HepG2 (cell line): ENCODE results near the gene C2orf80. TPM values are rescaled to one million over a fixed set of nuclear protein-coding genes. Genes with fewer than 3 reads are reported as not detected.

Source experiments
- MIER2 ChIP-seq: IDR thresholded peaks from 2 replicates; pipeline ENCODE4 v1.6.1; 2016; ENCODE audit warnings: missing biosample characterization, missing genetic modification reagents
- MYNN ChIP-seq: sonication (generic); formaldehyde crosslinking; IDR thresholded peaks from 2 replicates; pipeline ENCODE4 v1.4.0; 2020; ENCODE audit warnings: mild to moderate bottlenecking, low read depth, missing genetic modification reagents
- NCOA2 ChIP-seq: sonication (generic); formaldehyde crosslinking; IDR thresholded peaks from 2 replicates; pipeline ENCODE4 v1.8.0; 2022; ENCODE audit warnings: inconsistent platforms
- NR3C1 ChIP-seq: sonication (generic); formaldehyde crosslinking; IDR thresholded peaks from 2 replicates; pipeline ENCODE4 v1.4.0; 2020; ENCODE audit warnings: missing genetic modification reagents
- SRSF1 ChIP-seq: fragments of 200-400 bp; formaldehyde crosslinking; optimal IDR thresholded peaks from 2 replicates; pipeline ENCODE3; 2017; ENCODE audit warnings: mild to moderate bottlenecking, low read depth, low read length, moderate library complexity
- SRSF4 ChIP-seq: fragments of 200-400 bp; formaldehyde crosslinking; IDR thresholded peaks from one replicate; pipeline ENCODE4 v1.6.1; 2018; ENCODE audit warnings: mild to moderate bottlenecking, low read depth, low read length, moderate library complexity; ENCODE audit not compliant: poor library complexity, severe bottlenecking
- SRSF9 ChIP-seq: fragments of 200-400 bp; formaldehyde crosslinking; IDR thresholded peaks from 2 replicates; pipeline ENCODE4 v1.6.1; 2018; ENCODE audit warnings: borderline replicate concordance, mild to moderate bottlenecking, low read depth, low read length; ENCODE audit not compliant: insufficient read depth, poor library complexity, severe bottlenecking
- ZBTB34 ChIP-seq: sonication (generic); formaldehyde crosslinking; IDR thresholded peaks from 2 replicates; pipeline ENCODE4 v1.8.0; 2022; ENCODE audit warnings: mild to moderate bottlenecking, missing genetic modification reagents
- ZC3H13 ChIP-seq: sonication (generic); formaldehyde crosslinking; IDR thresholded peaks from 2 replicates; pipeline ENCODE4 v1.8.1; 2023; ENCODE audit warnings: mild to moderate bottlenecking, missing genetic modification reagents, moderate library complexity
- ZNF10 ChIP-seq: sonication (generic); formaldehyde crosslinking; IDR thresholded peaks from 2 replicates; pipeline ENCODE4 v1.4.0; 2020; ENCODE audit warnings: mild to moderate bottlenecking, low read depth, missing genetic modification reagents, borderline replicate concordance
- ZNF580 ChIP-seq: IDR thresholded peaks from 2 replicates; pipeline ENCODE4 v1.6.1; 2016; ENCODE audit warnings: low read depth, borderline replicate concordance
- ZNF646 ChIP-seq: sonication (generic); formaldehyde crosslinking; IDR thresholded peaks from 2 replicates; pipeline ENCODE4 v1.9.0; 2021; ENCODE audit warnings: mild to moderate bottlenecking, missing genetic modification reagents
- ZNF678 ChIP-seq: sonication (generic); formaldehyde crosslinking; IDR thresholded peaks from 2 replicates; pipeline ENCODE4 v1.4.0; 2020; ENCODE audit warnings: mild to moderate bottlenecking, missing genetic modification reagents
- ZNF749 ChIP-seq: sonication (generic); formaldehyde crosslinking; IDR thresholded peaks from 2 replicates; pipeline ENCODE4 v1.8.0; 2022; ENCODE audit warnings: mild to moderate bottlenecking, missing genetic modification reagents, moderate library complexity, borderline replicate concordance
- ZNF768 ChIP-seq: sonication (generic); formaldehyde crosslinking; IDR thresholded peaks from 2 replicates; pipeline ENCODE4 v1.4.0; 2020; ENCODE audit warnings: missing genetic modification reagents
- polyA plus RNA-seq, 8 experiments: library from polyadenylated mRNA; depleted of rRNA in 3 of 8; stranded (reverse) in 7 of 8; unstranded in 1 of 8; fragments of >200 nt; fragmentation: Illumina TruSeq in 4 of 8; extraction: Trizol in 4 of 8; gene quantifications; 2 replicates each; pipeline versions ENCODE4 v1.2.1 to v1.2.3, GENCODE V29; 2011 to 2016; ENCODE audit warnings: low read depth in 4 of 8, missing spikeins in 1 of 8, mixed read lengths in 1 of 8; ENCODE audit not compliant: insufficient read depth in 1 of 8
- total RNA-seq, 5 experiments: library from RNA; depleted of rRNA; stranded (reverse); fragments of >200 nt; fragmentation: Illumina TruSeq; extraction: Trizol; gene quantifications; 2 replicates each; pipeline ENCODE4 v1.2.3, GENCODE V29; 2016; ENCODE audit warnings: low read depth in 1 of 5

The C2orf80 gene
- total and polyA plus RNA-seq, 2 of the 13 experiments (the other 11 are each of a cell fraction or from before 2014, with no cell fraction given): not detected

- TF ChIP-seq ZBTB34 (no peak), ZNF678 (CRISPR knock-in tag) (no peak), MYNN (CRISPR knock-in tag) (no peak), NCOA2 (CRISPR knock-in tag) (peak; percentile 63; the same call in 1 of the 2 replicates), ZC3H13 (CRISPR knock-in tag) (no peak), SRSF4 (no peak), SRSF9 (no peak), SRSF1 (no peak), ZNF580 (CRISPR knock-in tag) (peak; percentile 51; the same call in 1 of the 2 replicates), MIER2 (CRISPR knock-in tag) (no peak), ZNF10 (CRISPR knock-in tag) (no peak), ZNF768 (CRISPR knock-in tag) (no peak; the same call in 1 of the 2 replicates), ZNF749 (CRISPR knock-in tag) (no peak), ZNF646 (CRISPR knock-in tag) (no peak), NR3C1 (CRISPR knock-in tag) (no peak)
These were observed 46.7 kb downstream of the C2orf80 start (continued) for GRCh38 chr2:208142925-208143799.
